ENCODE data around the gene RPS19BP1.
A peak's percentile ranks its signal among the peaks of the same experiment; 100 is the strongest.

Gene RPS19BP1

GRCh38 chr22:39532215-39533073, at the start of gene RPS19BP1:
Gene RPS19BP1 (minus strand): TSS chr22:39532748. CDS start chr22:39532738, 10 bp downstream.
- DNase-seq (ENCODE audit: low read depth), result peak; percentile 99

- DNase-seq (ENCODE audit: low read depth), result no peak
These were observed 48.8 kb upstream of the RPS19BP1 start for GRCh38 chr22:39581303-39581702.

- no peak for DNase-seq (ENCODE audit: low read depth)
These were observed 48.2 kb upstream of the RPS19BP1 start for GRCh38 chr22:39580795-39581194.

GRCh38 chr22:39580006-39580441, 47.5 kb upstream of the RPS19BP1 start:
- no peak for DNase-seq (ENCODE audit: low read depth)

- no peak for DNase-seq (ENCODE audit: low read depth)
These were observed 45.4 kb upstream of the RPS19BP1 start for GRCh38 chr22:39577900-39578299.

- DNase-seq (ENCODE audit: low read depth), result no peak
These were observed 44.8 kb upstream of the RPS19BP1 start for GRCh38 chr22:39577366-39577765.

- DNase-seq (ENCODE audit: low read depth), result no peak
These were observed 43.5 kb upstream of the RPS19BP1 start for GRCh38 chr22:39576027-39576426.

- no peak for DNase-seq (ENCODE audit: low read depth)
These were observed 42.9 kb upstream of the RPS19BP1 start for GRCh38 chr22:39575552-39575825.

- DNase-seq (ENCODE audit: low read depth), result peak; percentile 37
These were observed 42.4 kb upstream of the RPS19BP1 start for GRCh38 chr22:39574779-39575551.

GRCh38 chr22:39571538-39571937, 39.0 kb upstream of the RPS19BP1 start:
- DNase-seq (ENCODE audit: low read depth), result no peak

- no peak for DNase-seq (ENCODE audit: low read depth)
These were observed 38.1 kb upstream of the RPS19BP1 start, which contains the start of gene CACNA1I for GRCh38 chr22:39570665-39571064. Gene CACNA1I (plus strand): TSS chr22:39570753. CDS start chr22:39570753, 0 bp downstream.

- no peak for DNase-seq (ENCODE audit: low read depth)
These were observed 37.7 kb upstream of the RPS19BP1 start for GRCh38 chr22:39570226-39570625.

GRCh38 chr22:39569066-39569465, 36.5 kb upstream of the RPS19BP1 start:
- no peak for DNase-seq (ENCODE audit: low read depth)

GRCh38 chr22:39568278-39568981, 35.9 kb upstream of the RPS19BP1 start:
- DNase-seq (ENCODE audit: low read depth), result no peak

GRCh38 chr22:39567135-39567946, 34.8 kb upstream of the RPS19BP1 start:
- no peak for DNase-seq (ENCODE audit: low read depth)

- DNase-seq (ENCODE audit: low read depth), result no peak
These were observed 32.9 kb upstream of the RPS19BP1 start for GRCh38 chr22:39565414-39565944.

- DNase-seq (ENCODE audit: low read depth), result no peak
These were observed 31.3 kb upstream of the RPS19BP1 start for GRCh38 chr22:39563571-39564428.

- no peak for DNase-seq (ENCODE audit: low read depth)
These were observed 30.4 kb upstream of the RPS19BP1 start for GRCh38 chr22:39562839-39563489.

- no peak for DNase-seq (ENCODE audit: low read depth)
These were observed 27.6 kb upstream of the RPS19BP1 start for GRCh38 chr22:39560127-39560526.
